Panc1 (cell line): ENCODE data around the gene TTC28.

Experiments used
- POLR2AphosphoS5 ChIP-seq: IDR thresholded peaks from 2 replicates; pipeline ENCODE4 v1.6.1; 2012; ENCODE audit warnings: mild to moderate bottlenecking, low read depth, low read length, moderate library complexity
- REST ChIP-seq, 2 experiments: IDR thresholded peaks; 2 replicates each; pipeline ENCODE4 v1.6.1; 2011 to 2012; ENCODE audit warnings: low read depth in 2 of 2, control low read depth in 1 of 2, low read length in 1 of 2, mild to moderate bottlenecking in 1 of 2, moderate library complexity in 1 of 2; ENCODE audit not compliant: insufficient read depth in 1 of 2
- TCF7L2 ChIP-seq: IDR thresholded peaks from 2 replicates; pipeline ENCODE4 v1.6.1; 2011; ENCODE audit warnings: mild to moderate bottlenecking, low read depth, low read length, inconsistent platforms
- TF ChIP-seq, protein P1 (sequence below): fragments of 450-650 bp; IDR thresholded peaks from 2 replicates; pipeline ENCODE4 v1.5.1; 2017; ENCODE audit warnings: mild to moderate bottlenecking

DNA sequence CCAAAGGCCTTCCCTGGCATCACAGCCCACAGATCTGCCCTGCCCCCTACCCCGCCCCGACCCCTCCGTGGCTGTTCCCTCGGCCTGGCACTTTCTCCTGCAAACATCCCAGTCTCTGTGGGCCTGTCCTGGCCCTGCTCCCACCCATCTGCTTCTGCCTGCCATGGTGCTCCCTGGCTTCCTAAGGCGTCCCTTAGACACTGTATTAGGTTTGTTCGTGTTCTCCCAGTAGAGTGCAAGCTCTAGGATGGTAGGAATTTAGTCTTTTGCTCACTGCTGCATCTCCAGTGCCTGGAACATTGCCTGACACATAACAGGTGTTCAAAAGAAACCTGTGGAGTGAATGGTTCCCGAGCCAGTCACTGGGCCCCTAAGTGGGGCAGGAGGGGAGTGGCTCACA lies 690.9 kb downstream of the TTC28 start:
- TF ChIP-seq, protein P1, sequence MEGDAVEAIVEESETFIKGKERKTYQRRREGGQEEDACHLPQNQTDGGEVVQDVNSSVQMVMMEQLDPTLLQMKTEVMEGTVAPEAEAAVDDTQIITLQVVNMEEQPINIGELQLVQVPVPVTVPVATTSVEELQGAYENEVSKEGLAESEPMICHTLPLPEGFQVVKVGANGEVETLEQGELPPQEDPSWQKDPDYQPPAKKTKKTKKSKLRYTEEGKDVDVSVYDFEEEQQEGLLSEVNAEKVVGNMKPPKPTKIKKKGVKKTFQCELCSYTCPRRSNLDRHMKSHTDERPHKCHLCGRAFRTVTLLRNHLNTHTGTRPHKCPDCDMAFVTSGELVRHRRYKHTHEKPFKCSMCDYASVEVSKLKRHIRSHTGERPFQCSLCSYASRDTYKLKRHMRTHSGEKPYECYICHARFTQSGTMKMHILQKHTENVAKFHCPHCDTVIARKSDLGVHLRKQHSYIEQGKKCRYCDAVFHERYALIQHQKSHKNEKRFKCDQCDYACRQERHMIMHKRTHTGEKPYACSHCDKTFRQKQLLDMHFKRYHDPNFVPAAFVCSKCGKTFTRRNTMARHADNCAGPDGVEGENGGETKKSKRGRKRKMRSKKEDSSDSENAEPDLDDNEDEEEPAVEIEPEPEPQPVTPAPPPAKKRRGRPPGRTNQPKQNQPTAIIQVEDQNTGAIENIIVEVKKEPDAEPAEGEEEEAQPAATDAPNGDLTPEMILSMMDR = no peak
- TF ChIP-seq POLR2AphosphoS5 (no peak), REST (IDR thresholded peaks at IDR 0.05; ENCODE audit: insufficient read depth in 1 of 2, low read depth in 2 of 2, low read length in 1 of 2) (no peak), TCF7L2 (no peak)
